ENCODE results near the gene SIT1.
"Not testable (repeated sequence)": the region's sequence is repeated elsewhere in the genome, so short reads cannot be mapped to it uniquely, and the experiment has no call there.

SIT1 gene

GRCh38 chr9:35659340-35659739 is 8.6 kb upstream of the SIT1 start:
- no peak for DNase-seq (ENCODE audit: low spot score)

DNA sequence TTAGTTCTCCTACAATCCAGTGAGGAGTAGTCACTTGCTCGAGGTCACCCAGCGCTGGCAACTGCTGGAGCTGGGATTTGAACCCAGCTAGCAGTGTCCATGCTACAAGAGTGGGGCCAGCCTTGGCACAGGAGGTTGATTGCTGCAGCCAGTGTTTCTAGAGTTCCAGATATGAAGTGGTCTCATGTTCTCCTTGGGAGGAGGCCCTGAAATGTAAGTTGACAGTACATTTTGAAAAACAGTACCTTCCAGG is 8.2 kb upstream of the SIT1 start:
- DNase-seq (ENCODE audit: low spot score), result no peak

- DNase-seq (ENCODE audit: low spot score), result peak; percentile 81
Measured at GRCh38 chr9:35658137-35658967, 7.6 kb upstream of the SIT1 start, which contains the start of gene CCDC107. Gene CCDC107, plus strand, starts transcription at chr9:35658292. Its CDS starts 88 bp downstream, at chr9:35658380.

- DNase-seq (ENCODE audit: low spot score), result peak; percentile 94
Measured at GRCh38 chr9:35657546-35658136, 6.9 kb upstream of the SIT1 start, which contains the start of gene RMRP. Gene RMRP, minus strand, starts transcription at chr9:35658019.

- no peak for DNase-seq (ENCODE audit: low spot score)
Measured at GRCh38 chr9:35656831-35657545, 6.3 kb upstream of the SIT1 start.

GRCh38 chr9:35656348-35656747 is 5.6 kb upstream of the SIT1 start:
- DNase-seq (ENCODE audit: low spot score), result no peak

GRCh38 chr9:35653611-35654010 is 2.9 kb upstream of the SIT1 start:
- no peak for DNase-seq (ENCODE audit: low spot score)

DNA sequence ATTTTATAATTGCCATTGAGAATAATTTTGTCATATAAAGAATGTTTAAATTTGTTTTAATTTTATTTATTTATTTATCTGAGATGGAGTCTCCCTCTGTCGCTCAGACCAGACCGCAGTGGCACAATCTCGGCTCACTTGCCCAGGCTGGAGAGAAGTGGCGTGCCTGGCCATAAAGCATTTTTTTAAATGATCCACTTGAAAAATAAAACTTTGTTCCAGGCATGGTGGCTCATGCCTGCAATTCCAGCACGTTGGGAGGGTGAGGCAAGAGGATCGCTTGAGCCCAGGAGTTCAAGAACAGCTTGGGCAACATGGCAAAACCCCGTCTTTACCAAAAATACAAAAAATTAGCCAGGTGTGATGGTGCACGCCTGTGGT is 2.1 kb upstream of the SIT1 start:
- no peak for DNase-seq (ENCODE audit: low spot score)

DNA sequence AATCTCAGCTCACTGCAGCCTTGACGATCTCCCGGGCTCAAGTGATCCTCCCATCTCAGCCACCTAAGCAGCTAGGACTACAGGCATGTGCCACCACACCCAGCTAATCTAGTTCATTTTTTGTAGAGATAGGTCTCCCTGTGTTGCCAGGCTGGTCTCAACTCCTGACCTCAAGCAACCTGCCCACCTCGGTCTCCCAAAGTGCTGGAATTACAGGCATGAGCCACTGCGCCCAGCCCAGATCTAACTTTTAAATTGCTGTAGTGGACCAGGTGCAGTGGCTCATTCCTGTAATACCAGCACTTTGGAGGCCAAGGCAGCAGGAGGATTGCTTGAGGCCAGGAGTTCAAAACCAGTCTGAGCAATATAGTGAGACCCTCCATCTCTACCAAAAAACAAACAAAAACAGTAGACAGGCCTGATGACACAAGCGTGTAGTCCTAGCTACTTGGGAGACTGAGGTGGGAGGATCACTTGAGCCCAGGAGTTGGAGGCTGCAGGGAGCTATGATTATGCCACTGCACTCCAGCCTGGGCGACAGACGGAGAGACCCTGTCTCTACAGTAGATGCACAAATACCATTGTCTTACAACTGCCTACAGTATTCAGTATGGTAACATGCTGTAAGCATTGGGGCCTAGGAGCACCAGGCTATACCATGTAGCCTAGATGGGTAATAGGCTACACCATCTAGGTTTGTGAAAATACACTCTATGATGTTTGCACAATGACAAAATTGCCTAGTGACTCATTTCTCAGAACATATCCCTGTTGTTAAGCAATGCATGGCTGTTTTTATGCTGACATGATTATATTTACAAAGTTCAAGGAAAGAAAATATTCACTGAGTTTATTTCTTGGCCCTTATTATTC is 1.5 kb upstream of the SIT1 start:
- no peak for DNase-seq (ENCODE audit: low spot score)

- DNase-seq (ENCODE audit: low spot score), result peak; percentile 55
Measured at GRCh38 chr9:35649431-35650340, 1.0 kb downstream of the SIT1 start.

DNA sequence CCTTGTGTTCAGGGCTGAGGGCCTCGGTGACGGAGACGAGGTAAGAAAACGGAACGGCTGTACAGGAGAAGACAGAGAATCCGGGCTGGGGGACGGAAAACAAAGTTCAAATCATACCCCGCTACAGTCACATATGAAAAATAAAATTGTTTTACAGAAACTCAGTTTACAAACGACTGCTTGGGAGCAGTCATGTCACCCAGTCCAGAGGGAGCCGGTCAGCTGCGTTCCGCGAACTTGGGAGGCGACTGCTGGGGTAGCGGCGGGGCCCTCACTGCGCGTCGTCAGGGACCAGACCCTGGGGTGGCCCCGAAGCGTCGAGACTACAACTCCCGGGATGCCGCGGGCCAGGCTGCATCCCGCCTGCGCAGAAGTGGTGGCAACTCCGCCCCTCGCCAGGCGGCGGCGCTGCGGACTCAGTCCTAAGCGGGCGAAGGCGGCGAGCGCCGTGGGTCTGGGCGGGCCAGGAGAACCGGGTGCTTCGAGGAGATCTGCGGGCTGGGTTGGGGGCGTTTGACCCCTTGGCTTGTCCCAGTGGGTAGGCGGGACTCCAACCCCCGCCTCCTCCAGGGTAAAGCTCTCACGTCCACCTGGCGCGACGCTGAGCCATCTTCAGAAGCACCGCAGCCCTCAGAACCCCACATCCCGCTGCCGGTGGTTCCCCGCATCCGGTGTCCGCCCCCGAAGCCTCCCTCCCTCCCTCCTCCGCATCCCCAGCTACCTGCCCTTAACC is 4.0 kb downstream of the SIT1 start:
- DNase-seq (ENCODE audit: low spot score), result peak; percentile 91

DNA sequence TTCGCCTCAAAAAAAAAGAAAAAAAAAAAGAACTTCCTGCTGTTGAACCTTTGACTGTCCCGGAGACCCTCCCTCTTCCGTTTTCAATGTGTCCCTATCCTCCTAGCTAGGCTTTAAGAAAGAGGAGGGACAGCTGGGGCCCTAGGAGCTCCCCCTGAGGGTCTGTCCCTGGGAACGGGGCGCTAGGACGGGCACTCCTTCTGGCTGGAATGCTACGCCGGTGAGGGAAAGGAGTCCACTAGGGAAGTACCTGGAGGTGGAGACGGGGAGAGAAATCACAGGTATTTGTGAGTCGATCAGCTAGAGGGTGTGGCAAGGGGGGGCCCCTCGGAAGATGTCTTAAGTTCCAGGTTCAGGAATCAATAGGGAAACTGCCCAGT is 4.6 kb downstream of the SIT1 start:
- DNase-seq (ENCODE audit: low spot score), result no peak

- not testable (repeated sequence) for DNase-seq (ENCODE audit: low spot score)
Measured at GRCh38 chr9:35645736-35646135, 5.0 kb downstream of the SIT1 start.

- DNase-seq (ENCODE audit: low spot score), result no peak
Measured at GRCh38 chr9:35643046-35643445, 7.7 kb downstream of the SIT1 start.

DNA sequence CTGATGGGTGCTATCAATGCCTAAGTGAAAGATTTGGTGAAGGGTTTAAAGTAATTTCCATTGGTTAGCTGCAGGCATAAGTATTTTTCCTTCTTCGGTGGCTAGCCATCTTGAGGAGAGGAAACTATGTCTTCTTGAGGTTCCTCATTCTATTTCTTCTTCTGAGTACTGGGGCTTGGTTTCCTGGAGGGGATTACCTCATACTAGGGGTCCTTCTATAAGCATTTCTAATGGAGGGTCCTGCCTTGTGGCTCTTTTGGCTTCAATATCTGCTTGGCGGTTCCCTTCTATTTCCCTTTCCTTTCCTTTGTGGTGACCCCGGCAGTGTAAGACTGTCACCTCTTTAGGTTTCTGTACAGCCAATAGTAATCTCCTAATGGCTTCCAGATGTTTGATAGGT is 9.3 kb downstream of the SIT1 start:
- DNase-seq (ENCODE audit: low spot score), result not testable (repeated sequence)

- DNase-seq (ENCODE audit: low spot score), result not testable (repeated sequence)
Measured at GRCh38 chr9:35640431-35640830, 10.3 kb downstream of the SIT1 start.

GRCh38 chr9:35639631-35640030 is 11.1 kb downstream of the SIT1 start:
- DNase-seq (ENCODE audit: low spot score), result no peak

DNA sequence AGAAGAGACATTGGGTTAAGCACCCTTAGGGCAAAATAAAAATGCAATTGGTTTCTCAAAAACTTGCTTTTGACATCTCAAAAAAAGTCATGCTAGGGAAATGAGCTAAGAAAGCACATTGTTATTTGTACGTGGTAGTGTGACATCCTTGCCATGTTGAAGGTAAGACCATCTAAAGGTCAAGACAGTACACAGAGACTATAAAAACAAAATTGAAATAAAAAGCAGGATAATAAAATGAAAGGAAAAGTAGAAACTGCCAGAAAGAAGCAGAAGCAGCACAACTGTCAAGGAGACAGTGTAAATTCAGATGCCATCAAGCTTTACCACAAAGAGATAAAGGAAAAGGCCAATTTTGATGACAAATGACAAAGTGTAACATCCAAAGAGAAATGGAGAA is 11.5 kb downstream of the SIT1 start:
- DNase-seq (ENCODE audit: low spot score), result not testable (repeated sequence)

- peak; percentile 45 for DNase-seq (ENCODE audit: low spot score)
Measured at GRCh38 chr9:35638751-35639150, 12.0 kb downstream of the SIT1 start.

GRCh38 chr9:35637427-35637955 is 13.2 kb downstream of the SIT1 start:
- not testable (repeated sequence) for DNase-seq (ENCODE audit: low spot score)
